Activated CD8-positive, alpha-beta T cell treated with anti-CD3 and anti-CD28 coated beads for 36 hours (primary cell): Measurements from ENCODE around the gene PARP3. TPM values are rescaled to one million over a fixed set of nuclear protein-coding genes. Genes with fewer than 3 reads are reported as not detected.

Source experiments
- ATAC-seq: fragments of 200-7000 bp; cut with Tn5 transposase; one replicate; pipeline ENCODE4 v1.10.0; 2021; ENCODE audit warnings: mild to moderate bottlenecking, moderate library complexity
- CTCF ChIA-PET: fragments of 350-600 bp; sonication (Branson Sonifier 250); formaldehyde crosslinking; loops from one replicate; lab custom pipeline; 2021; ENCODE audit warnings: antibody characterized with exemption; lab: Charles Lee
- POLR2A ChIA-PET: fragments of 350-600 bp; sonication (Branson Sonifier 250); formaldehyde crosslinking; loops from one replicate; lab custom pipeline; 2021; ENCODE audit warnings: antibody characterized with exemption; lab: Charles Lee
- DNase-seq: peaks from one replicate; pipeline ENCODE4 v3.0.0-alpha.2; 2020
- H3K27ac Mint-ChIP-seq: one replicate; pipeline ENCODE4 v1.8.0; 2021; ENCODE audit warnings: mild to moderate bottlenecking, mixed read lengths
- H3K27me3 Mint-ChIP-seq: one replicate; pipeline ENCODE4 v1.8.0; 2021; ENCODE audit warnings: mixed read lengths
- H3K36me3 Mint-ChIP-seq: one replicate; pipeline ENCODE4 v1.8.0; 2021; ENCODE audit warnings: low read depth, mixed read lengths
- H3K4me1 Mint-ChIP-seq: one replicate; pipeline ENCODE4 v1.8.0; 2021; ENCODE audit warnings: low read depth, mixed read lengths
- H3K4me3 Mint-ChIP-seq: one replicate; pipeline ENCODE4 v1.8.0; 2021; ENCODE audit warnings: mild to moderate bottlenecking, moderate library complexity, mixed read lengths
- H3K9me3 Mint-ChIP-seq: one replicate; pipeline ENCODE4 v1.8.0; 2021; ENCODE audit warnings: mixed read lengths
- intact Hi-C: fragments of 100-400 bp; cut with micrococcal nuclease; formaldehyde crosslinking; loops from one replicate; pipeline ENCODE4 v1.10.0; 2022
- total RNA-seq, 2 experiments: library from RNA; stranded (reverse); gene quantifications; one replicate each; pipeline ENCODE4 v1.2.3, GENCODE V29; 2021
- TF ChIP-seq, protein P1 (sequence below): fragments of 200-600 bp; IDR thresholded peaks from one replicate; pipeline ENCODE4 v1.8.0; 2022; ENCODE audit warnings: antibody characterized with exemption, mild to moderate bottlenecking

Gene PARP3
- total RNA-seq, 2 experiments from 2014 or later: 11.5 to 12.7 TPM

- DNase-seq (peak; percentile 81), ATAC-seq (peak; percentile 40)
- POLR2A ChIA-PET: interaction anchor here (0.9 to 2.6 kb wide), 12 partner anchors 8 to 53 kb away, joined by 3 to 17 read pairs (median 5); partner anchors contain the start of genes ABHD14A, ABHD14B and RPL29
- Mint-ChIP-seq H3K27me3 (no peaks in the 10 kb centered on the region), H3K4me3 (peak overlapping the region; percentile 83), H3K9me3 (no peaks in the 10 kb centered on the region), H3K4me1 (peaks cover 28% of the 10 kb centered on the region), H3K36me3 (peaks cover 17% of the 10 kb centered on the region), H3K27ac (peak overlapping the region; percentile 90)
- intact Hi-C loops: loop anchor here (5.0 kb wide), 1 partner anchor 39 kb away; the partner anchor contains the start of gene ACY1
- TF ChIP-seq, protein P1, sequence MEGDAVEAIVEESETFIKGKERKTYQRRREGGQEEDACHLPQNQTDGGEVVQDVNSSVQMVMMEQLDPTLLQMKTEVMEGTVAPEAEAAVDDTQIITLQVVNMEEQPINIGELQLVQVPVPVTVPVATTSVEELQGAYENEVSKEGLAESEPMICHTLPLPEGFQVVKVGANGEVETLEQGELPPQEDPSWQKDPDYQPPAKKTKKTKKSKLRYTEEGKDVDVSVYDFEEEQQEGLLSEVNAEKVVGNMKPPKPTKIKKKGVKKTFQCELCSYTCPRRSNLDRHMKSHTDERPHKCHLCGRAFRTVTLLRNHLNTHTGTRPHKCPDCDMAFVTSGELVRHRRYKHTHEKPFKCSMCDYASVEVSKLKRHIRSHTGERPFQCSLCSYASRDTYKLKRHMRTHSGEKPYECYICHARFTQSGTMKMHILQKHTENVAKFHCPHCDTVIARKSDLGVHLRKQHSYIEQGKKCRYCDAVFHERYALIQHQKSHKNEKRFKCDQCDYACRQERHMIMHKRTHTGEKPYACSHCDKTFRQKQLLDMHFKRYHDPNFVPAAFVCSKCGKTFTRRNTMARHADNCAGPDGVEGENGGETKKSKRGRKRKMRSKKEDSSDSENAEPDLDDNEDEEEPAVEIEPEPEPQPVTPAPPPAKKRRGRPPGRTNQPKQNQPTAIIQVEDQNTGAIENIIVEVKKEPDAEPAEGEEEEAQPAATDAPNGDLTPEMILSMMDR: no peak
- CTCF ChIA-PET: interaction anchor here (0.8 to 3.0 kb wide), 15 partner anchors 10 to 287 kb away, joined by 3 to 37 read pairs (median 7); partner anchors contain the start of genes ABHD14A, ABHD14B, ACY1 and DUSP7
Observed at GRCh38 chr3:51942603-51943450, 664 bp downstream of the PARP3 start.

GRCh38 chr3:51943451-51944391 is 1.6 kb downstream of the PARP3 start:
- H3K36me3 Mint-ChIP-seq: peaks cover 11% of the 10 kb centered on the region
- peaks cover 25% of the 10 kb centered on the region for H3K4me1 Mint-ChIP-seq
- intact Hi-C loops: loop anchor here (5.0 kb wide), 1 partner anchor 39 kb away; the partner anchor contains the start of gene ACY1
- POLR2A ChIA-PET: interaction anchor here (1.0 to 2.6 kb wide), 7 partner anchors 8 to 52 kb away, joined by 3 to 17 read pairs (median 7); partner anchors contain the start of genes ABHD14A, ABHD14B and RPL29
- H3K27ac Mint-ChIP-seq: no peak overlapping the region
- no peak for DNase-seq
- no peak overlapping the region for H3K4me3 Mint-ChIP-seq
- ATAC-seq: no peak
- TF ChIP-seq, protein P1: no peak
- H3K9me3 Mint-ChIP-seq: no peaks in the 10 kb centered on the region
- CTCF ChIA-PET: interaction anchor here (1.0 to 3.0 kb wide), 7 partner anchors 9 to 286 kb away, joined by 3 to 37 read pairs (median 14); partner anchors contain the start of genes ABHD14A, ABHD14B, ACY1 and PCBP4
- no peaks in the 10 kb centered on the region for H3K27me3 Mint-ChIP-seq

DNA sequence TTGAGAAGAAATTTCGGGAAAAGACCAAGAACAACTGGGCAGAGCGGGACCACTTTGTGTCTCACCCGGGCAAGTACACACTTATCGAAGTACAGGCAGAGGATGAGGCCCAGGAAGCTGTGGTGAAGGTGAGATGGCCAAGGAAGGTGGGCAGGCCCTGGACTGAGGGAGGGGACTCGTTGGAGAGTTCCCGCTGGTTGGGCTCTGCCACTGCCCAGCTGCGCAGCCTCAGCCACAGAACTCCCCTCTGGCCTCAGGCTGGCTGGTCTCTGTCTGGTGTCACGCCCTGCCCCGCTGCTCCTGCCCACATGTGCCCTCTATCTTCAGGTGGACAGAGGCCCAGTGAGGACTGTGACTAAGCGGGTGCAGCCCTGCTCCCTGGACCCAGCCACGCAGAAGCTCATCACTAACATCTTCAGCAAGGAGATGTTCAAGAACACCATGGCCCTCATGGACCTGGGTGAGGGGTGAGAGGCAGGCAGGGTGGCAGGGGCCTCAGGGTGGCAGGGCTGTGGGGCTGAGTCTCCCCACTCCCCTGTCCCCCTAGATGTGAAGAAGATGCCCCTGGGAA is 2.4 kb downstream of the PARP3 start:
- ChIA-PET CTCF (interaction anchor here (1.2 kb wide), 1 partner anchor 29 kb away, joined by 3 read pairs; the partner anchor contains the start of gene ABHD14B), POLR2A (interaction anchor here (1.3 kb wide), 1 partner anchor 38 kb away, joined by 3 read pairs; no protein-coding TSS in a partner anchor)
- no peaks in the 10 kb centered on the region for H3K27me3 Mint-ChIP-seq
- no peaks in the 10 kb centered on the region for H3K9me3 Mint-ChIP-seq
- intact Hi-C loops: loop anchor here (5.0 kb wide), 1 partner anchor 38 kb away; the partner anchor contains the start of gene ACY1
- H3K36me3 Mint-ChIP-seq: peaks cover 7% of the 10 kb centered on the region
- ATAC-seq: no peak
- no peak overlapping the region for H3K27ac Mint-ChIP-seq
- peaks cover 20% of the 10 kb centered on the region for H3K4me1 Mint-ChIP-seq
- TF ChIP-seq, protein P1: no peak
- H3K4me3 Mint-ChIP-seq: no peak overlapping the region
- no peak for DNase-seq

DNA sequence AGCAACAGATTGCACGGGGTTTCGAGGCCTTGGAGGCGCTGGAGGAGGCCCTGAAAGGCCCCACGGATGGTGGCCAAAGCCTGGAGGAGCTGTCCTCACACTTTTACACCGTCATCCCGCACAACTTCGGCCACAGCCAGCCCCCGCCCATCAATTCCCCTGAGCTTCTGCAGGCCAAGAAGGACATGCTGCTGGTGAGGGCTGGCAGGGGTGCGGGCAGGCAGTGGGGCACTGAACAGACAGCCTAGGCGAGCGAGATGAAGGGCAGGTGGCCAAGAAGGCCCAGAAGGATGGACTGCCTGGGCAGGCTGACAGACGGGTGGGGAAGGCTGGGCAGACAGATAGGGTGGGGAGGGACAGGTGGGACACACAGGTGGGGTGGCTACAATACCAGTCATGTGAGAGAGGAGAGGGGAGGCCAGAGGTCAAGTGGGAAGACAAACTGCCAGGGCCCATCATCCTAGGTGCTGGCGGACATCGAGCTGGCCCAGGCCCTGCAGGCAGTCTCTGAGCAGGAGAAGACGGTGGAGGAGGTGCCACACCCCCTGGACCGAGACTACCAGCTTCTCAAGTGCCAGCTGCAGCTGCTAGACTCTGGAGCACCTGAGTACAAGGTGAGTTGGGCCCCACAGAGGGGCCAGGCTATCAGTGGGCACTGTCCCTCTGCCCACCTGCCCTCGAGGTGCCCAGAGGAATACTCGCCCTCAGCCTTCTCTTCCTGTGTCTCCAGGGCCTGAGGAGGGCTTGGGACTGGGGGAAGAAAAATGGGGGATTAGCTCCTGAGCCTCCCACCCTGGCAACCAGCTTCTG is 3.1 kb downstream of the PARP3 start:
- POLR2A ChIA-PET: interaction anchor here (0.9 to 1.9 kb wide), 3 partner anchors 17 to 38 kb away, joined by 3 to 6 read pairs (median 4); partner anchors contain the start of gene ABHD14B

More for the DNA sequence above, 3.1 kb downstream of the PARP3 start:
- Mint-ChIP-seq H3K36me3 (peaks cover 6% of the 10 kb centered on the region), H3K4me3 (no peak overlapping the region), H3K4me1 (peaks cover 15% of the 10 kb centered on the region), H3K9me3 (no peaks in the 10 kb centered on the region), H3K27ac (no peak overlapping the region), H3K27me3 (no peaks in the 10 kb centered on the region)
- CTCF ChIA-PET: interaction anchor here (1.2 kb wide), 1 partner anchor 28 kb away, joined by 3 read pairs; the partner anchor contains the start of gene ABHD14B
- intact Hi-C loops: no loop called here
- ATAC-seq (no peak), DNase-seq (no peak)
- TF ChIP-seq, protein P1: no peak
